DND-41 (cell line): ENCODE data around the gene FCAMR.

Source experiments
- ATAC-seq: fragments of 200-7000 bp; cut with Tn5 transposase; 3 replicates; pipeline ENCODE4 v1.9.1; 2021; ENCODE audit warnings: low read depth; ENCODE audit not compliant: insufficient read depth
- DNase-seq: peaks from one replicate; pipeline ENCODE4 v3.0.0-alpha.2; 2020
- H2AFZ ChIP-seq: 2 replicates; pipeline ENCODE4 v1.6.0; 2012; ENCODE audit warnings: low read depth, low read length
- H3K27ac ChIP-seq: 2 replicates; pipeline ENCODE4 v1.5.1; 2012; ENCODE audit warnings: low read length, inconsistent platforms
- H3K27me3 ChIP-seq: fragments of 200-600 bp; sonication (generic); 2 replicates; pipeline ENCODE4 v1.6.0; 2012; ENCODE audit warnings: low read length, mild to moderate bottlenecking, inconsistent platforms; ENCODE audit not compliant: insufficient read depth, poor library complexity
- H3K36me3 ChIP-seq: 2 replicates; pipeline ENCODE4 v1.5.1; 2012; ENCODE audit warnings: low read length, inconsistent platforms; ENCODE audit not compliant: insufficient read depth
- H3K4me1 ChIP-seq: 2 replicates; pipeline ENCODE4 v1.5.1; 2012; ENCODE audit warnings: mild to moderate bottlenecking, low read length; ENCODE audit not compliant: insufficient read depth
- H3K4me2 ChIP-seq: 2 replicates; pipeline ENCODE4 v1.6.0; 2012; ENCODE audit warnings: mild to moderate bottlenecking, moderate library complexity, low read length, inconsistent platforms; ENCODE audit not compliant: insufficient read depth
- H3K4me3 ChIP-seq, 2 experiments: fragments of 200-600 bp in 1 of 2; shearing (Covaris generic) in 1 of 2; 2 replicates each; pipeline ENCODE4 v1.5.1; 2012 to 2016; ENCODE audit warnings: inconsistent platforms in 2 of 2, low read length in 2 of 2, mild to moderate bottlenecking in 2 of 2, low read depth in 1 of 2, moderate library complexity in 1 of 2
- H3K79me2 ChIP-seq: 2 replicates; pipeline ENCODE4 v1.6.0; 2012; ENCODE audit warnings: low read length, inconsistent platforms; ENCODE audit not compliant: insufficient read depth
- H3K9ac ChIP-seq: 2 replicates; pipeline ENCODE4 v1.6.0; 2012; ENCODE audit warnings: low read depth, mild to moderate bottlenecking, inconsistent platforms, low read length, moderate library complexity
- H3K9me3 ChIP-seq: 2 replicates; pipeline ENCODE4 v1.5.1; 2012; ENCODE audit warnings: low read length, moderate library complexity, mild to moderate bottlenecking, inconsistent platforms; ENCODE audit not compliant: insufficient read depth, severe bottlenecking
- H4K20me1 ChIP-seq: 2 replicates; pipeline ENCODE4 v1.6.0; 2012; ENCODE audit warnings: low read length; ENCODE audit not compliant: insufficient read depth
- CTCF ChIP-seq: IDR thresholded peaks from 2 replicates; pipeline ENCODE4 v1.5.1; 2012; ENCODE audit warnings: borderline replicate concordance, low read length, moderate library complexity, mild to moderate bottlenecking; ENCODE audit not compliant: poor library complexity, severe bottlenecking; ENCODE audit errors: extremely low read depth
- EZH2 ChIP-seq: IDR thresholded peaks from 3 replicates; pipeline ENCODE4 v1.6.1; 2012; ENCODE audit warnings: borderline replicate concordance, low read depth, mild to moderate bottlenecking, moderate library complexity, low read length, inconsistent platforms; ENCODE audit not compliant: severe bottlenecking

The FCAMR gene

GRCh38 chr1:207014728-207015127 is 44.5 kb upstream of the FCAMR start:
- no peaks in the 10 kb centered on the region for H3K4me1 ChIP-seq
- H3K4me3 ChIP-seq, result no peak overlapping the region
- no peaks in the 10 kb centered on the region for H3K36me3 ChIP-seq
- H2AFZ ChIP-seq, result no peak overlapping the region
- H3K27me3 ChIP-seq, result peaks cover 38% of the 10 kb centered on the region
- H3K4me2 ChIP-seq, result no peak overlapping the region
- TF ChIP-seq CTCF, result no peak
- TF ChIP-seq EZH2, result no peak
- no peak overlapping the region for H3K27ac ChIP-seq
- no peak for ATAC-seq
- no peak overlapping the region for H3K9ac ChIP-seq
- H3K9me3 ChIP-seq, result no peaks in the 10 kb centered on the region
- DNase-seq, result no peak
- H3K79me2 ChIP-seq, result no peaks in the 10 kb centered on the region
- H4K20me1 ChIP-seq, result no peaks in the 10 kb centered on the region

DNA sequence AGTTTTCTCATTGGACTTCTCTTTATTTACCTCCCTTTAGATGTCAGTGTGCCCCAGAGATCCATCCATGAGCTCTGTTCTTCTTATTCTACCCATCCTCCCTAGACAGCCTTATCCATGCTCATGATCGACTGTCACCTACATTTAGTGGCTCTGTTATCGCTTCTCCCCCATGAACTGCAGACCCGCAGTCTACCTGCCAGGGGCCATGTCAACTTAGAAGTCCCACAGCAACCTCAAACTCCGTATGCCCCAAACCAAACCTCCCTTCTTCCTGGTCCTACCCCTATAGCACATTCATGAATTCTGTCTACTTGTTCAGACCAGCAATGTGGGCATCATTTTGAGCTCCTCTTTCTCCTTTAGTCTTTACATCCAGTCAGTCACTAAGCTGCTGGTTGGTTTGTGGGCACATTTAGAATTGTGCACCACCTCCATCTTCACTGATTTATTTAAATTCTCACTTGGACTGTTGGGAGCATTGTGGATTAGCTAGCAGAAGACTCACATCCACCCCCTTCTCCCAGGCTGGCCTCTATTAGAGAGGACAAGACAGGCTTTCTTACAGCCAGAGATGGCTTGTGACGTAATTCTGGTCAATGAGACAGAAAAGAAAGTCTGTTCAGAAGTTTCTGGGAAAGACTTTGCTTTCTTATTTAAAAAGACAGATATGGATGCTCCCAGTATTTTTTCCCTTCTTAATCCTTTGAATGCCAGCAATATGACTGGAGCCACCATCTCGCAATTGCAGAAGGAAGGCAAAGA is 43.2 kb upstream of the FCAMR start:
- Histone ChIP-seq H3K4me2 (no peak overlapping the region), H2AFZ (no peak overlapping the region), H3K27ac (no peak overlapping the region), H3K79me2 (no peaks in the 10 kb centered on the region), H3K4me3 (no peak overlapping the region), H3K9me3 (no peaks in the 10 kb centered on the region), H3K27me3 (peaks cover 41% of the 10 kb centered on the region), H3K36me3 (no peaks in the 10 kb centered on the region), H3K4me1 (no peaks in the 10 kb centered on the region), H4K20me1 (no peaks in the 10 kb centered on the region), H3K9ac (no peak overlapping the region)
- no peak for DNase-seq
- no peak for ATAC-seq
- TF ChIP-seq CTCF, result no peak
- no peak for TF ChIP-seq EZH2

- peaks cover 43% of the 10 kb centered on the region for H3K27me3 ChIP-seq
- ATAC-seq (no peak), DNase-seq (no peak)
- no peaks in the 10 kb centered on the region for H3K79me2 ChIP-seq
- no peak overlapping the region for H3K9ac ChIP-seq
- H3K4me3 ChIP-seq, result no peak overlapping the region
- H3K36me3 ChIP-seq, result no peaks in the 10 kb centered on the region
- no peaks in the 10 kb centered on the region for H3K4me1 ChIP-seq
- H2AFZ ChIP-seq, result no peak overlapping the region
- no peaks in the 10 kb centered on the region for H4K20me1 ChIP-seq
- no peak overlapping the region for H3K4me2 ChIP-seq
- TF ChIP-seq EZH2, result no peak
- no peak for TF ChIP-seq CTCF
- H3K9me3 ChIP-seq, result no peaks in the 10 kb centered on the region
- H3K27ac ChIP-seq, result no peak overlapping the region
These were observed 40.5 kb upstream of the FCAMR start for GRCh38 chr1:207010726-207011125.

- H3K27ac ChIP-seq, result no peak overlapping the region
- TF ChIP-seq CTCF, result no peak
- no peak for TF ChIP-seq EZH2
These were observed 39.7 kb upstream of the FCAMR start for GRCh38 chr1:207009945-207010344.

More at GRCh38 chr1:207009945-207010344, 39.7 kb upstream of the FCAMR start:
- ATAC-seq (no peak), DNase-seq (no peak)
- Histone ChIP-seq H4K20me1 (no peaks in the 10 kb centered on the region), H3K9ac (no peak overlapping the region), H3K27me3 (peaks cover 38% of the 10 kb centered on the region), H3K36me3 (no peaks in the 10 kb centered on the region), H3K4me3 (no peak overlapping the region), H3K79me2 (no peaks in the 10 kb centered on the region), H3K9me3 (no peaks in the 10 kb centered on the region), H2AFZ (no peak overlapping the region), H3K4me2 (no peak overlapping the region), H3K4me1 (no peaks in the 10 kb centered on the region)
